GM18858 (cell line): Measurements from ENCODE around the gene PLEK2.
"Not testable (repeated sequence)": the region's sequence is repeated elsewhere in the genome, so short reads cannot be mapped to it uniquely, and the experiment has no call there.

Experiments used
- ATAC-seq: cut with Tn5 transposase; IDR thresholded peaks from one replicate; pipeline ENCODE4 v1.9.1; 2021; ENCODE audit not compliant: unreplicated experiment

The PLEK2 gene

GRCh38 chr14:67411820-67412421 lies at the start of gene PLEK2:
Gene PLEK2, minus strand, starts transcription at chr14:67412165. Its CDS starts 106 bp downstream, at chr14:67412059.
- ATAC-seq = no peak

- ATAC-seq = no peak
Observed at GRCh38 chr14:67461341-67461985, 49.5 kb upstream of the PLEK2 start.

DNA sequence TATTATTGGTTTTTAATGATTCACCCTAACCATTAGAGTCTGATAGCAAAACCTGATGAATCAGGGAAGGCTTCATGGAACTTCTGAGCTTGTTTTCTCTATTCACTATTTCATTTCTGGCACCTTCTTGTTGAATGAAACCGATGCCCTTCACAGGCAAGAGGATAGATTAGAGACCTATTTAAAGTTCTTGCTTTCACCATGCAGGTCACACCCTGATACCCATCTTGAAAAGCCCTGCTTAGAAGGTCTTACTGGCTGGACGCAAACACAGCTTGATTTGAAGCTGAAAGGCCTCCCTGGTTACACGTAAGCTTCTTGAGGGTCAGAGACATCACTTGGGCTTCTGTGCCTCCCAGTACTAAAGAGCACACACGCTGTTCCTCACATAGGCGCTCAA lies 47.4 kb upstream of the PLEK2 start:
- ATAC-seq = no peak

DNA sequence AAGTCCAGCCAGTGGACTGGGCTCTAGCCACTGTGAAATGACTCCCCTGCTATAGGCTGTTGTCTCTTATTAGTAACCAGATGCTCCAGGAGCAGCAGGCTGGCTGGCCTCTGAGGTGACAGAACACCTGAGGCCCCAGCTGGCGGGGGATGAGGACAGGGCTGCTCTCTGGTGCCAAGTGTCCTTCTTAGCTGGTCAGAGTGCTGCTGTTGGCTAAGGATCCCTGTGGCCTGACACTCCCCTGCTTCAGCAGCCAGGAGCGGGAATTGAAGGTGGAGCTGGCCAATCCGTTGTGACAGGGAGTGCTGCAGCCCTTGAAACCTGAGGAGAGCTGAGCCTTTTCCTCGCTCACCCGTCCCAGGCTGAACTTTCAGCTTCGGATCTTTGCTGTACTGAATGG lies 45.8 kb upstream of the PLEK2 start:
- no peak for ATAC-seq

GRCh38 chr14:67456732-67457131 lies 44.8 kb upstream of the PLEK2 start:
- no peak for ATAC-seq

DNA sequence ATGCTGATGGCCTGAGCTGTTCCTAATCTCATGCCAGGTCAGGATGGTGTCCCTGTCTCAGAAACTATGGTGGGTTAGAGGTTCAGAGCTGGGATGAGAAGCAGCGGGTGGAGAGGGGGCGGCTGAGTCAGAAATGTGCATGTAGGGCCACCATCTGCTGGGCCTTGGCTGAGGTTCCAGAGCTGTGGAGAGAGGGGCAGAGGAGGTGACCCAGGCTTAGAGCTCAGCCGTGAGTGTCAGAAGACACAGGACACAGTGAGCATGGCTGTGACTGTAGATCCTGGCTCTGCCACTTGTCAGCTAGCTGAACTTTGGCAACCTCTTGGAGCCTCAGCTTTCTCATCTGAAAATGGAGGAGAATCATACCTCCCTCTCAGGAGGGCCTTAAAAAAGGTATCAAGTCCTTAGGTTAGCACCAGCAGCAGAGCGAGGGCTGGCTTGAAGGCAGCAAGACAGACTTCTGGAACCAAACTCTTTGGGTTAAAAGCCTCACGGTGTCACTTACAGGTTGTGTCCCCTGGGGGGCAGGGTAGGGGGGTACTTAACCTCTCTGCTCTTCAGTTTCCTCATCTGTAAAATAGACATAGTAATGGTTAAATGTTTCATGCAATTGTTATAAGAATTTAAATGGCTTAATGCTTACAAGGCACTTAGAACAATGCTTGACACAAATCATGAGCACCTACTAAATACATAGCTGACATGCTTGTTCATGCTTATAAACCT lies 41.8 kb upstream of the PLEK2 start:
- ATAC-seq = no peak

GRCh38 chr14:67451667-67452066 lies 39.7 kb upstream of the PLEK2 start:
- ATAC-seq = not testable (repeated sequence)

DNA sequence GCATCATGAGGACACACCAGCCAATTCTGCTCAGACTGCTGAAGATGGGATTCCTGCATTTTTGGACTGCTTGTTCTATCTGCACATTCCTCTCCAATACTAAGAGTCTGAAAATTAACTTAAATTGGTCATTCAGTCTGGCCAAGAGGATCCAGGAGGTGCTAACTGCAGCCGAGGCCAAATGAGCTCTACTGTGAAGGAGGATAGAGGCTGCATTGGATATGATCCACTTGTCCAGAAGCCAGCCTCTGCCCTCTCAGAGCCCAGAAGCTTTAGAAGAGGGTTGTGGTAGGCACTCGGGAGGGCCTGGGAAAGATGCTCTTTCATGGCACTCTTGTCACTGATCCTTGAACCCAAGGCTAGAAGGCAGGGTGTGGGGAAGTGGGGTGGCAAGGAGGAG lies 37.1 kb upstream of the PLEK2 start:
- ATAC-seq = no peak

- ATAC-seq = no peak
Observed at GRCh38 chr14:67447033-67447381, 35.0 kb upstream of the PLEK2 start.

GRCh38 chr14:67446371-67447032 lies 34.5 kb upstream of the PLEK2 start:
- no peak for ATAC-seq

DNA sequence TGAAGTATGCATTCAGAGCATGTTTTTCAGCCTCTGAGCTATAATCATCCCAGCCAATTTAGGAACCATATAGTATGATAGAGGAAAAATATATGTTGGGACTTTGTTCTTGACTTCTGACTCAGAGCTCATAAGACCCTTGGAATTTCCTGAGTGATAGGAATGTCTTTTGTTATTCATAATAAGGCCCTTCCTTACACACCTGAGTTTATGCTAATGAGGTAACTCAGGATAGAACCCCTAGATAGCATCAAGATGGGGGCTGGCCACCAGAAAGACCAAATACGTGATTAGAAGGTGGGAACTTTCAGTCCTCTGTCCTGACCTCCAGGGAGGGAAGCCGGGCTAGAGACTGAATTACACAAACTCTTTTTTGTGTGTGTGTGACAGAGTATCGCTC lies 32.4 kb upstream of the PLEK2 start:
- ATAC-seq = no peak

GRCh38 chr14:67442139-67442906 lies 30.4 kb upstream of the PLEK2 start:
- ATAC-seq = no peak

DNA sequence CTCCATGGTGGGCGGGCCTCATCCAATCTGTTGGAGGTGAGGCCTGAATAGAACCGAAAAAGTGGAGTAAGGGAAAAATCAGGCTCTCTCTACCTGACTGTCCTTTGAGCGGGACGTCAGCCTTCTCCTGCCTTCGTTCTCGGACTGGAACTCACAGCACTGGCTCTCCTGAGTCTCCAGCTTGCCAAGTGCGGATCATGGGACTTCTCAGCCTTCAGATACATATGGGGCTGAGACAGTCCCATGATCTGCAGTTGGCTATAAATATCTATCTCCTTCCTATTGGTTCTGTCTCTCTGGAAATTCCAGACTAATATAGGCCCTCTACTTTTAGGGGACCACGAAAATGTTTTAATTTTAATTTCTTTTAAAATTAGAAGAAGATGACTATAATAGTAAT lies 29.7 kb upstream of the PLEK2 start:
- no peak for ATAC-seq

DNA sequence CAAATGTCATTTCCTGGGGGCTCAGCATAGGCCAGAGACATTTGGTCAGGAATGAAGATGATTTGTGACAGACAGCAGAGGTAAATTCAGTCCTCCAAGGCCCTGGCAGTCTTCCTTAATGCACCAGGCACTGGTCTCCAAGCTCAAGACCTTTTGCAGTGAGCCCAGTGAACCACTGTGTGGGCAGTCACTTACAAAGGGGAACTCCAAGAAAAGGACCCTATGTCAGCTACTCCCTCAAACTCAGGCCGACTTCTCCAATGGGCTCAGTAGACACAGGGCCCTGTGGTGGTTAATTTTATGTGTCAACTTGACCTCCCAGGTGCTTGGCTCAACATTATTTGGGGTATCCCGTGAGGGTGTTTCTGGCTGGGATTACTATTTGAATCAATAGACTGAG lies 29.3 kb upstream of the PLEK2 start:
- ATAC-seq = no peak

DNA sequence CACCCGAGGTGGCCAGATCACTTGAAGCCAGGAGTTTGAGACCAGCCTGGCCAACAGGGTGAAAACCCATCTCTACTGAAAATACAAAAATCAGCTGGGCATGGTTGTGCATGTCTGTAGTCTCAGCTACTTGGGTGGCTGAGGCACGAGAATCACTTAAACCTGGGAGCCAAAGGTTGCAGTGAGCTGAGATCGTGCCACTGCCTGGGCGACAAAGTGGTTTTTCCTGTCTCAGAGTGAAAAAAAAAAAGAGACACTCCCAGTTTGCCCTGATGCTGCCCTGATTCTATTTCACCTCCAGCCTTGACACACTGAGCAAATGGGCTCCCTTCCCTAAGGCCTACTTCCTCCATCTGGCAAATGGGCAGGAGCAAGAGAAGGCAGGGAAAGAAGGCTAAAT lies 28.5 kb upstream of the PLEK2 start:
- ATAC-seq = no peak

DNA sequence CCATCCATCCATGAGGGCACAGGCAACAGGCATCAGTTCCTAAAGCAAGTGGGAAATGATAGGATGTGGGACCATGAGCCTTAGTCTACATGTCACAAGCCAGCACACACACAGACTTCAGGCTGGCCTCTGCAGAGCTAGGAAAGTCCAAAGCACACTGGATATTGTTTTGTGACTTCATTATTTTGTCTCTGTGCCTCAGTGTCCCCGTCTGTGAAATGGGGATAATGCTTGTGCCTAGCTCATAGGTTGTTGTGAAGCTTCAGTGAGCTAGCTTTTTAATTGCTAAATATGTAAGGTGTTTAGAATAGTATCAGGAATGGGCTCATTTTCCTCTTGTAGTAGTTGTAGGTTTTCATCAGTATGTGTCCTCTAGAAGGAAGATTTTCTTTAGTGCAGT lies 27.0 kb upstream of the PLEK2 start:
- ATAC-seq = no peak

- ATAC-seq = no peak
Observed at GRCh38 chr14:67436006-67436866, 24.3 kb upstream of the PLEK2 start.

DNA sequence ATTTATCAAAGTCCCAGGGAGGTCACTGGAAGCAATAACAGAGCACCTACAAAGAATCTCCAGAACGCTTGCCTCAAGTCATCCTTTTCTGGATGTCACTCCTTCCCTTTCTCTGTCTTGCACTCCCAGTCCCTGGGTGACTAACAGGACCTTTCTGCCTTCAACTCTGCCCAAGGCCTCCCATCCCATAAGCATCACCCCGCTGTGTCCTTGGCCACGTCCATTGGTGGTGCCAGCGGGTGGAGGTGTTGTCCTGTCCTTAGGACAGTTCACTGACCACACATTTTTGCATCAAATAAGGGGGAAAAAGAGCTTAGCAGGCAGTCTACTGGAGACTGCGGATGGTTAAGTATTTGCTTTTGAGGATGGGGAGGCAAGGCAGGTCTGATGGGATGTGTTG lies 23.6 kb upstream of the PLEK2 start:
- ATAC-seq = no peak

GRCh38 chr14:67432050-67432564 lies 20.1 kb upstream of the PLEK2 start:
- no peak for ATAC-seq
